NCI-H128 (cell line): Measurements from ENCODE around the gene PRSS2.
"Not testable (repeated sequence)": the region's sequence is repeated elsewhere in the genome, so short reads cannot be mapped to it uniquely, and the experiment has no call there.

Experiments
- DNase-seq: peaks from one replicate; lab custom pipeline; 2025; ENCODE audit not compliant: unreplicated experiment; lab: John Stamatoyannopoulos, UW

The PRSS2 gene

DNA sequence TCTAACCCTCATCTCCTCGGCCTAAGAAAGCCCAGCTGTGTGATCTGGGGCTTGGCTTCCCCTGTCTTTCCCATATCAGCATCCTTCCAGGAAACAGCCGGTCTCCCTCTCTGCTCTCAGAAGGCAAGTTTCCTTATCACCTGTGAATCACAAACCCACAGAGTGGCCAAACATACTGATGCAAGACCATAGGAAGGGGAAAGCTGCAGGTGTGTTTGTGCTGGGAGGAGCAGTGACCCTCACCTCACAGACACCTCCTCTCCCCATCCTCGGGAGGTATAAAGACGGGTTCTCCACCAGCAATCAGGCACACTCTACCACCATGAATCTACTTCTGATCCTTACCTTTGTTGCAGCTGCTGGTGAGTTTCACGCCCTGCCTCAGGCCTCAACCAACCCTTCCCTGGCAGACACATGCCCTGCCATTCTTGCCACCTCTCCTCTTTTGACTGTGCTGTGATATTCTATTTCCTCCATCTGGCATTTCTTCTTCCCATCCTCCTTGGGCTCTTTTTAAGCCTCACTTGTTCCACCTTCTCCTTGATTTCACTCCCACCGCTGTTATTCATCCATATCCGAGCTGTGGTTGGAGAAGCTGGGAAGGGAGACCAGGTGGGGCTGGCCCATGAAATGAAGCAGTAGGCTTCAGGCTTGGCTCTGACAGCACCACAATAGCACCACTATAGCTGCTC lies at the start of gene PRSS2:
TSS of gene PRSS2 (plus strand) at position 310 of the 692 bp plus-strand sequence. CDS start at position 323, 13 bp downstream.
- no peak for DNase-seq

DNA sequence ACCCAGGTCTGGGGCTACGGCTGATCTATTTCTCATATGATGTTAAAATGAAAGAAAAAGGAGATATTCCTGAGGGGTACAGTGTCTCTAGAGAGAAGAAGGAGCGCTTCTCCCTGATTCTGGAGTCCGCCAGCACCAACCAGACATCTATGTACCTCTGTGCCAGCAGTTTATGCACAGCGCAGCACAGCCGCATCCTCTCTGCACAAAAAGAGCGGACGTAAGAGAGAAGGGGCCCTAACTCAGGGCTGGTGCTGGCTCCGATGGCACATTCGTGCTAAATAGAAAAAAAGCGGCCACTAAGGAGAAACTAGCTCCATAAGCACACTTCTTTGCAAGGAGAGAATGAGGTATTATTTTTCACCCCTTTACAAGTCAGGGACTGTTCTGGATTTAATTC lies 49.8 kb upstream of the PRSS2 start:
- no peak for DNase-seq

DNA sequence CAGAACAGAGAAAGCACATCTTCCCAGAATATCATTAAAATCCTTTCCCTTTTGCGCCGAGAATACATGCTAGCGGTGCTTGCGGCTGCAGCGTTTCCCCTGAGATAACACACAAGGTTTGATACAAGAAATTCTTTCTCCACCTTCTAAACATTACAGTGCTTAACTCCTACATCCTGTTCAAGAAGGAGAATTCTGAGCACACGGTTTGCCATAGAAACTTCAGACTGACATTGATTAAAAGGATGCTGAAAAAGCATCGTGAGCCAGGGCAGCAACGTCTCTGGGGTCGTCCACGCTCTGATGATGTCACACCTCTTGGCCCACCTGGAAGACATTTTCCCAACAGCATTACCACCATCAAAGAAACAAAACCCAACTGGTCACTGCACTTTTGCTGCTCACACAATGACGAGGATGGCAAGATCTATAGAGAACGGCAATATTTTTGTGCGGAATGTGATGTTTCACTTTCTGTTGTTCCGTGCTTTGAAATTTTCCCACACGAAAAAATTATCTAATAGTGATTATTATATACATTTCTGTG lies 48.4 kb upstream of the PRSS2 start:
- no peak for DNase-seq

DNA sequence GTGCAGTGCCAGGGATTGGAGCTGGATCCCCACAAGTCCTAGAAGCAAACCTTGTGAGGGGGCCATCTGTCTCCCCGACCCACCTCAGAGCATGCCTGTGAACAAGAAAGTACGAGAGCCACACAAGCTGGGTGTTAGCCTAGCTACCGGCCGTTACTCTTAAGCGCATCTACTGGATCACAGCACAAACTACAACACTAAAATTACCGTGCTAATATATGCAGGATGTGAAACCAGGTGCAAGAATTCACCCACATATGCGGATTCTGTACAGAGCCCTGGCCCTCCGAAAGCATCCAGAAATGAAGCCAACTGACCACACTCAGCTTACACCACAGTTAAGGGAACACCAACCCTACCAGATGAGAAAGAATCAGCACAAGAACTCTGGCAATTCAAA lies 37.5 kb upstream of the PRSS2 start:
- no peak for DNase-seq

DNA sequence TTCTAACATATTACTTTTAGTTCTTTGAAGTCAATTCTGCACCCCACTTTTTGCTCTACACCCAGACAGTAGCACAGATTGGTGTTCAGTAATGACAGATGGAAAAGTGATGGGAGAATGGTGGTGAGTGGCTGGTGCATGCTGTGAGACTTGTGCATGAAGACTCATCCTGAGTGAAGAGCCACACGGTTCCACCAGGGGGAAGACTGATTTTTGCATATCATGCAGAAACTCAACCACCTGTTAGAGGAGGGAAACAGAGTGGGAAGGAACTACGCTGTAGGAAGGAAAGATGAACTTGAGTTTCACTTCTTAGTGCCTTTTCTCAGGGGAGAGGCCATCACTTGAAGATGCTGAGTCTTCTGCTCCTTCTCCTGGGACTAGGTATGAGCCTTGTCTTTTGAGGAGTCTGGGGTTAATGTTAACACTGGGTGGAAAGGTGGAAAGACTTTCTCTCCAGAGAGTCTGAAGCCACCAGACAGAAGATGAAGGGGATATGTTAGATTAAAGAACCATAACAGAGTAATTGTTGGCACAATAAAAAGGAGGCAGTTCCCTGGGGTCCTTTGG lies 30.8 kb upstream of the PRSS2 start:
- no peak for DNase-seq

DNA sequence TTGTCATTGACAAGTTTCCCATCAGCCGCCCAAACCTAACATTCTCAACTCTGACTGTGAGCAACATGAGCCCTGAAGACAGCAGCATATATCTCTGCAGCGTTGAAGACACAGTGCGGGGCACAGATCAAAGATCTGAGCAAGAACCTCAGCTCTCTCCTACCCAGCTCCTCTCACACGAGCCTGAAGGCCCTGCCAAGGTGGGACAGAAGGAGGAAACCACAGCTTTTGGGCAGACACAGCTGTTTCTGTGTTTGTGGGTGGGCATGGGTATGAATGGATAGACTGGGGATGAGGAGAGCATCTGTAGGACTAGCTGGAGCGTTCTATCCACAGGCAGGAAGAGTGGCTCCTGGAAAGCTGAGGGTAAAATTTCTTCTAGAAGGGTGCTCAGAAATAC lies 30.0 kb upstream of the PRSS2 start:
- no peak for DNase-seq

DNA sequence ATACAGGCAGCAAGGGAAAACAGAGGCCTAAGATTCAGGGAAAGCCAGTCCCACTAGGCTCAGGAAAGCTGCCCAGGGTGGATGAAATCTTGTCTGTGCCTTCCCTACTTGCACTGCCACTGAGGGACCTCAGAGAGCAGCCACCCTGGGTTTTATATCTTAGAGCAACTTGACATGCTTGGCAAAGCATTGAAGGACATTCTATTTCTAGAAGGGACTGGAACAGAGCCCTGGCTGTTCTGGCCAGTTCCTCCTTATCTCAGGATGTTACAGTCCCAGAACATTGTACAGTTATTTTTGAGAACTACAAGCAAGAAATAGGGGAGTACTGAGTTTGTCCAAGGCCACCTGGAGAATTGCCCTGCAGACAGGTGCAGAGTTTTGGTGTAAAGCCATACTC lies 28.8 kb upstream of the PRSS2 start:
- not testable (repeated sequence) for DNase-seq

DNA sequence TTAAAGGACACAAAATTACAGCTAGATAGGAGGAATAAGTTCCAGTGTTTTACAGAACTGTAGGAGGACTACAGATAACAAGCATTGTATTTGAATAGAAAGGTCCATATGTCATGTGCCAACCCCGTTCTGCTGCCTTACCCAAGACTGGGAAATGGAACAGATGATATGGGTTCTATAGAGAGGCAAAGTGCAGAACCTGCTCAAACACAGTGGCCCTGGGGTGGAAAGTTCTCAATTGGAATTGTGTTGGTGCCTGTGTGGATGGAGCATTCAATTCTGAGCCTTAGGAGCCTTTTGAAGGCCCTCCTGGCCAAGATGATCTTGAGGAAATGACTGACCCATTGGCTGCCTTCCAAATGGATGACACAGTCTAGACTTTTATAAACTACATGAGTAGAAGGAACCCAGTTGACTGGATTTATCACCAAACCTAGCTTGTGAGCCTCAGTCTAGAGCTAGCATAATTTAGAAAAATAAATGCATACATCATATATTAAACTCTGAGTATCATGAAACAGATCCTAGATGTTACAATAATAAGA lies 25.6 kb upstream of the PRSS2 start:
- DNase-seq = no peak

DNA sequence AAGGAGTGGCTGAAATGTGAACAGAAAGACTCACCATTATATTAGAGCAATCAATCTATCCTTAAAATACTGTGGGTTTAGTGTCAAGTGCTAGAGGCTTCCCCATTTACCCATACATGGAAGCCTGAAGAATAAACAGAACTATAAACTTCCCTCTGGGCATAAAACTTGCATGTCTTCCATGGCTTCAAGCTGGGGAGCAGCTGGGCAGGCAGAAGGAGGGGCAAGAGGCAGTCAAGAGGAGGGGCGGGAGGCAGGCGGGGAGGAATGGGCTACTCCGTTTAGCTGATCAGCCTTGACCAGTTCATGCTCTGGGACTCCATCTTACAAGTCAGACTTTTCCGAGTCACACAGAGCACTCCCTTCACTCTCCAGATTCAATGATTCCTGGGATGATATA lies 25.0 kb upstream of the PRSS2 start:
- no peak for DNase-seq

DNA sequence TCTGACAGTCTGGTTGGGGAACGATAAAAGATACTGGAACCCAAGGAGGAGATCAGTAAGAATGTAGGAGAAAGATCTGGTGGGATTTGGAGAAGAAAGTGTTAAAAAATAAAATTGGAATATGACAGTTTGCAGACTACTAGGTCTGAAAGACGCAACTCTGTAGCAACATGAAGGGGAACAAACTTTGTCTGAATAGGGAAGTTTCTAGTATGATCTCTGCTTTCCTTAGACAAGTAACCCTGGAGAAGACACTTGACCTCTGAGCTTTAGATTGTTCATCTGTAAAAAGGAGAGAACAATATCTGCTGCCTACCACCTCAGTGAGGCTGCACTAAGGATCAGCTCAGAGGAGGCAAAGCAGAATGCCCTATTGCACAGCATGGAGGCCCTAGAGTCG lies 24.5 kb upstream of the PRSS2 start:
- DNase-seq = no peak

DNA sequence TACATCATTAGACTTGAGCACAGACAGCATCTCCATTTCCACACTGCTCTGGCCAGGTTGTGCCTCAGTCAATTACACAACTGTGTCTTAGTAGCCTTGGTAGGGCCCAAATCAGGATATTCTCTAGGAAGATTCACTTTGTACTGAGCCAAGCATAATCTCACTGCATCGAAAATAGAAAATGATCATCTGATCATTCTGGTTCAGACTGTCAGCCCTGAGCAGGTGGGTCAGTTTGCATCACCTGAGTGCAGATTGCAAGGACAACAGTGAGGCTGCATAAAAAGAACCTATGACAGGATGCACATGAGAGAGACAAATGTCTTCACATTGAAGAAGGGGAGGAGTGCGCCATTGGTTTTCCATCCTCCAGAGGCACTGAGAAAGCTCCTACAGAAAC lies 22.4 kb upstream of the PRSS2 start:
- not testable (repeated sequence) for DNase-seq

DNA sequence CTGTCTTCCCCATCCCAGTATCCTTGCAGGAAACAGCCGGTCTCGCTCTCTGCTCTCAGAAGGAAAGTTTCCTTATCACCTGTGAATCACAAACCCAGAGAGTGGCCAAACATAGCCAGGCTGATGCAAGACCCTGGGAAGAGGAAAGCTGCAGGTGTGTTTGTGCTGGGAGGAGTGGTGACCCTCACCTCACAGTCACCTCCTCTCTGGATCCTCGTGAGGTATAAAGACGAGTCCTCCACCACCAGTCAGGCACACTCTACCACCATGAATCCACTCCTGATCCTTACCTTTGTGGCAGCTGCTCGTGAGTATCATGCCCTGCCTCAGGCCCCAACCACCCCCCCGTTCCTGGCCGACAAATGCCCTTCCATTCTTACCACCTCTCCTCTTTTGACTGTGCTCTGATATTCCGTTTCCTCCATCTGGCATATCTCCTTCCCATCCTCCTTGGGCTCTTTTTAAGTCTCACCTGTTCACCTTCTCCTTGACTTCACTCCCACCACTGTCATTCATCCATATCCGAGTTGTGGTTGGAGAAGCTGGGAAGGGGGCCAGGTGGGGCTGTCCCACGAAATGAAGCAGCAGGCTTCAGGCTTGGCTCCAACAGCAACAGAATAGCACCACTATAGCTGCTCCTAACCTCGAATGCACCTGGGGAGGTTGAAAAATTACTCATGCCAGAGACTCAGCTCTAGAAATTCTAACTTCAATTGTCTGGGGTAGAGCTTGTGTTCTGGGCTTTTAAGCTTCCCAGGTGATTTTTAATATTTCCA lies 21.4 kb upstream of the PRSS2 start, which contains the start of gene PRSS1:
TSS of gene PRSS1 (plus strand) at position 255 of the 776 bp plus-strand sequence. CDS start at position 268, 13 bp downstream.
- DNase-seq = no peak

DNA sequence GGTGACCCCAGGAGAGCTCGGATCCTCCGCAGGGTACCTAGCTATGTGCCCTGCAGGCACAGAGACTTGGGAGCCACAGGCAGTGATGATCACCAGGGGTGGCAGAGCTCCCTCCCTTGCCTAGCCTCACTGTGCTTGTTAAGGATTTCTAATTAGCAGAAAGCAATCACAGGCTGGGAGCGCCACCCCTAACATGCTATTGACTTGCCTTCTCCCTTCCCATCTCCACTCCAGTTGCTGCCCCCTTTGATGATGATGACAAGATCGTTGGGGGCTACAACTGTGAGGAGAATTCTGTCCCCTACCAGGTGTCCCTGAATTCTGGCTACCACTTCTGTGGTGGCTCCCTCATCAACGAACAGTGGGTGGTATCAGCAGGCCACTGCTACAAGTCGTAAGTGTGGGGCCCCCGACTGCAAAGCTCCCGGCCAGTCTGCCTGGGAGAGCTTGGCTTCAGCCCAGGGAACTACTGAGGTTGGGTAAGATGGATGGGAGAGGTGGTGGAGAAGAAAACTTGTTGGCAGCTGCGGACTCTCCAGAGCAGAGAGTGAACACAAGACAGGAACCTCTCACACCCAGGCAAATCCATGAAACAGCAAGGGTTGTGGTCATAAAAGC lies 20.3 kb upstream of the PRSS2 start:
- no peak for DNase-seq

DNA sequence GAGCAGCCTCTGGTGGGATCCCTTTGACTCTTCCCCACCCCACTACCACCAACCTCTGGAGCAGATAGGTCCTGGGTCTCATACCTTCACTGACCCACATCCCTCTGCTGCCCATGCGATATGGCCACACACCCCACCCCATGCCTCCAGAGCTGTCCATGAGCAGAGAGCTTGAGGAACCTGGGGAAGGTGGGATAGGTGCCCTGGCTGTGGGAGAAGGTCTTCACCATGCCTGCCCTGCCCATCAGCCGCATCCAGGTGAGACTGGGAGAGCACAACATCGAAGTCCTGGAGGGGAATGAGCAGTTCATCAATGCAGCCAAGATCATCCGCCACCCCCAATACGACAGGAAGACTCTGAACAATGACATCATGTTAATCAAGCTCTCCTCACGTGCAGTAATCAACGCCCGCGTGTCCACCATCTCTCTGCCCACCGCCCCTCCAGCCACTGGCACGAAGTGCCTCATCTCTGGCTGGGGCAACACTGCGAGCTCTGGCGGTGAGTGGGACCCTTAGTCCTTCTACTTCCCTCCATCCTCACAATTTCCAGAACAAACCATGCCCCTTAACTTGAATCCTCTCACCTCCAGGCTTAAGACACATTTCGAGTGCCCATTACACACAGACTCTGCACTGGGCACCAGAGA lies 19.1 kb upstream of the PRSS2 start:
- not testable (repeated sequence) for DNase-seq

DNA sequence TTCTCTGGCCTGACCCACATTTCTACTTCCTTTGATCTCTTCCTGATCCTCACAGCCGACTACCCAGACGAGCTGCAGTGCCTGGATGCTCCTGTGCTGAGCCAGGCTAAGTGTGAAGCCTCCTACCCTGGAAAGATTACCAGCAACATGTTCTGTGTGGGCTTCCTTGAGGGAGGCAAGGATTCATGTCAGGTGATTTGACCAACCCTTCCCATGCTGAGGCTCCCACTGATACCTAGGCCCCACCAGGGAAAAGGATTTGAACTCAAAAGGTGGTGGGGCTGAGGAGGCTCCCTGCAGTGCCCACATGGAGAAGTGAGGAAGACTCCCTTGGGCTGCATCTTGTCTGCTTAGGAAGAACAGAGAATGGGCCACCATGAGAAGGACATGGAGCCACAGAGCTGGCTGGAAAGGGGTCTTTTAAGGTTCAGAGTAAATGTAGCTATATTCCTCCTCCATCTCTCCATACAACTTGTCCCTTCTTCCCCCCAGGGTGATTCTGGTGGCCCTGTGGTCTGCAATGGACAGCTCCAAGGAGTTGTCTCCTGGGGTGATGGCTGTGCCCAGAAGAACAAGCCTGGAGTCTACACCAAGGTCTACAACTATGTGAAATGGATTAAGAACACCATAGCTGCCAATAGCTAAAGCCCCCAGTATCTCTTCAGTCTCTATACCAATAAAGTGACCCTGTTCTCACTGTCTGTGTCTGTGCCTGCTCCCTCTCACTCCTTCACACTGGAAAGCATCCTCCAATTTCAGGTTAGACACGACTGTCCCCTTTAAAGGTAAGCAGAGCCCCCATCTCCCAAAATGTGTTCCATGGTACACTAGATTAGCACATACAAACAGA lies 18.2 kb upstream of the PRSS2 start:
- no peak for DNase-seq

DNA sequence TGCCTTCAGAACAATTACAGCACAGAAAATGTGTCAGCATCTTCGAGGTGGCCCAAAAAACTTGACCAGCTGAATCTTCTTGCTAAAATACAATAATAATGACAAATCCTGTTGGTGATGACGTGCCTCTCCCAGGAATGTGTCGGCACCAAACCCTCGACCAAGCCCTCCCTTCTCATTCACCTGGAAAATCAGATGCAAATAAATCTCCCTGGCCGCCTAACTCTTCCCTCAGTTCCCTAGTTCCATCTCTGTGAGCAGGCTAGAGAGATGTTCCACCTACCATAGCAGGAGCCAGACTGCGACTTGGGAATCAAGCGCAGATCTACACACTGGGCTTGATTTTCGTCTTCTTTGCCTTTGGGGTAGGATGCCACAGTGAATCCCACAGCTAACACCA lies 17.4 kb upstream of the PRSS2 start:
- DNase-seq = no peak

DNA sequence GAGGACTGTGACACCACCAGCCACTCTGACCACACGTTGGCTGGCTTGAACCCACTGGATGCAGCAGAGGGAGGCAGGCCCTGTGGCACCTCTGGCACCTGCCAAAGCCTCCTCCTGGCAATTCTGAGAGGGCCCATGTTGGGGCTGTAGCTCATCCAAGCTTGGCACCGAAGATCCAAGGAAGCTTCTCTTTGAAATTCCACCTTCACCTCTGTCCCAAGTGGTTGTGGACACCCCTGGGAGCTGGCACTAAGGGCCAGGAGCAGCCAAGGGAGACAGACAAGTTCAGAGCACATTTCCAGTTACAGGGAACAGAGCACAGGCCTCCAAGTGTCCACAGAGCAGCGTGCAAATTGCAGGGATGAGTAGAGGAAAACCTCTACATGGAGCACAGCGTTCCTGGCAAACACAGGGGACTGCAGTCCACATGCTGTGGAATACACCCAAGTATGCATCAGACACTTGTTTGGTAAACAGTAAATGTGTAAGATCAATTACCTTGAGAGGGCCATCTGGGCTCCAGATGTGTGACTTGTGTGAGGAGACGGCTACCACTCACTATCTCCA lies 16.8 kb upstream of the PRSS2 start:
- not testable (repeated sequence) for DNase-seq

DNA sequence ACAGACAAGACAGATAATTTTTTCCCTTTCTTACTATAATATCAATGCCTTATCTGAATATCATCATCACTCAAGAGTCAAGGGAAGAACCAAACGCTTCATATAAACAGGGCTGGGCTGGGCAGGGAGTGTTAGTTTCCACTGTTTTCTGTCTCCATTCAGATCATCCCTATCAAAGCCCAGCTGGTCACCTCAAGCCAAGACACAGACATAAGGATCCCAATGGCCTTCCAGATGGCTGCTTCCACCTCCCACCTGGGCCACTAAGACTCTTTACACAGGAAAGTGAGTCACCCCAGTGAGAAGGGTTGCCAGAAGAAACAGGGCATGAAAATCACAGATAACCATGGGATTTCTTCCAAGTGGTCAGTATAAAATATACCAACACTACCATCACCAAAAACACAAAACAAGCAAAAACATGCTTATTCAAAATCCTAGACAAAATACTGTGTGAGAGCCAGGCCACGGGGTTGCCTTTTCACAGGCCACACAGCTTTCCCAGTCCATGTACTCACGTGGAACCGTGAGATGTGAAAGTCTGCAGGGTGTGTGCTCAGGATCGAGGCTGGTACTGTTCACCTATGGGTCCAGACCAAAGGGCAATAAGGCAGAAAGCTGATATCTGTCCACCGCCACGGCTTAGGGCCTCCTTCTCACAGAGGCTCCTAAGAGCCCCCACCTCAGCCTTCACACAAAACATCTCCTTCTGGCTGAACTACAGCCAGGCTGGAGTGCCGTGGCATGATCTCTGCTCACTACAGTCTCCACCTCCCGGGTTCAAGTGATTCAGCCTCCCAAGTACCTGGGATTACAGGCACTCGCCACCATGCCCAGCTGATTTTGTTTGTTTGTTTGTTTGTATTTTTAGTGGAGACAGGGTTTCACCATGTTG lies 15.8 kb upstream of the PRSS2 start:
- no peak for DNase-seq
